Gastrocnemius medialis (tissue), 4 donors: ENCODE measurements around the gene AHDC1.

Source experiments
- POLR2A ChIP-seq, 2 donors: fragments of 450-650 bp; IDR thresholded peaks; one replicate each; pipeline ENCODE4 v1.6.1; 2017; ENCODE audit warnings: antibody characterized with exemption in 2 of 2, mild to moderate bottlenecking in 2 of 2, moderate library complexity in 2 of 2
- TF ChIP-seq, protein P1 (sequence below), 5 experiments: fragments of 450-650 bp in 3 of 5; fragments of 200-600 bp in 2 of 5; sonication (generic) in 2 of 5; IDR thresholded peaks in 4 of 5; conservative IDR thresholded peaks in 1 of 5; 1 replicate in 4 of 5; 2 replicates in 1 of 5; pipeline ENCODE4 v1.5.1; 2016 to 2019; ENCODE audit warnings: antibody characterized with exemption in 5 of 5, mild to moderate bottlenecking in 3 of 5, moderate library complexity in 3 of 5

DNA sequence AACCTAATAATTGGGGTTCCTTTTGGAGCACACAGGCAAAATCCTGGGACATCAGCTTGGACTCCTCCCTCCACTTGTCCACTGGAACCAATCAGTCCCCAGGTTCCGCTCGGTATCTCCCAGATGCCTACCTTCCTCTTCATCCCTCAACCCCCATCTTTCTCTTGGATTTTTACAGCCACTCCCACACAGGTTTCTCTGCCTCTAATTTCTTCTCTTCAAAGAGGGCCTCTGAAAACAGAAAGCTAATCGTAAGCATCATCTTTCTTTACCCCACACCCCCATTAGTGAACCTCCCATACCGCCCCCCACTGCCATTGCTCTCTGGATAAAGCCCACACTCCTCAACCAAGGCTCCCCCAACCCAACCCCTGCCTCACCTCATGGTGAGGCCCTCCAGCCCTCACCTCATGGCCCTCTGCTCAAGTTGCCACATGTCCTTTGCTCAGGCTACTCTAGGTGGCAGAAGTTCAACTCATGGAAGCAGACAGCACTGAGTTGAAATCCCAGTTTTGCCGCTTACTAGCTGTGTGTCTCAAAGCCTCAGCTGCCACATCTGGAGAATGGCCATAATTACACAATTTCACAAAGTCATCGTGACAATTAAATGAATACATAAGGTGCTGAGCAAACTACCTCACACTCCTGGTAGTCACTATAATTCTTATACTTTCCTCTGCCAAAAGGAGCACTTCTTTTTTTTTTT is 95.8 kb downstream of the AHDC1 start:
- no peak for TF ChIP-seq POLR2A (IDR thresholded peaks at IDR 0.05)
- TF ChIP-seq, protein P1, sequence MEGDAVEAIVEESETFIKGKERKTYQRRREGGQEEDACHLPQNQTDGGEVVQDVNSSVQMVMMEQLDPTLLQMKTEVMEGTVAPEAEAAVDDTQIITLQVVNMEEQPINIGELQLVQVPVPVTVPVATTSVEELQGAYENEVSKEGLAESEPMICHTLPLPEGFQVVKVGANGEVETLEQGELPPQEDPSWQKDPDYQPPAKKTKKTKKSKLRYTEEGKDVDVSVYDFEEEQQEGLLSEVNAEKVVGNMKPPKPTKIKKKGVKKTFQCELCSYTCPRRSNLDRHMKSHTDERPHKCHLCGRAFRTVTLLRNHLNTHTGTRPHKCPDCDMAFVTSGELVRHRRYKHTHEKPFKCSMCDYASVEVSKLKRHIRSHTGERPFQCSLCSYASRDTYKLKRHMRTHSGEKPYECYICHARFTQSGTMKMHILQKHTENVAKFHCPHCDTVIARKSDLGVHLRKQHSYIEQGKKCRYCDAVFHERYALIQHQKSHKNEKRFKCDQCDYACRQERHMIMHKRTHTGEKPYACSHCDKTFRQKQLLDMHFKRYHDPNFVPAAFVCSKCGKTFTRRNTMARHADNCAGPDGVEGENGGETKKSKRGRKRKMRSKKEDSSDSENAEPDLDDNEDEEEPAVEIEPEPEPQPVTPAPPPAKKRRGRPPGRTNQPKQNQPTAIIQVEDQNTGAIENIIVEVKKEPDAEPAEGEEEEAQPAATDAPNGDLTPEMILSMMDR (IDR thresholded peaks at IDR 0.05 in 4 of 5, conservative IDR thresholded peaks at IDR 0.05 in 1 of 5), result no peak
